ENCODE data around the gene AP4M1.
"Not testable (repeated sequence)": the region's sequence is repeated elsewhere in the genome, so short reads cannot be mapped to it uniquely, and the experiment has no call there.

Gene AP4M1

GRCh38 chr7:100141555-100141949 is 40.1 kb downstream of the AP4M1 start:
- H3K4me1 ChIP-seq (ENCODE audit: insufficient read depth, low read length) = no peaks in the 10 kb centered on the region
- H3K36me3 ChIP-seq (ENCODE audit: insufficient read depth, low read length) = no peaks in the 10 kb centered on the region
- WGBS = 90% methylated on average over 3 of the region's 3 CpGs
- H3K9ac ChIP-seq (ENCODE audit: low read depth, low read length) = no peak overlapping the region
- H3K27ac ChIP-seq (ENCODE audit: low read depth, low read length) = no peak overlapping the region
- no peaks in the 10 kb centered on the region for H3K9me3 ChIP-seq (ENCODE audit: insufficient read depth, low read depth, low read length)
- no peak overlapping the region for H3K4me3 ChIP-seq (ENCODE audit: low read length)
- no peaks in the 10 kb centered on the region for H3K27me3 ChIP-seq (ENCODE audit: insufficient read depth, low read length)

GRCh38 chr7:100142461-100142860 is 41.0 kb downstream of the AP4M1 start:
- H3K4me1 ChIP-seq (ENCODE audit: insufficient read depth, low read length) = no peaks in the 10 kb centered on the region

GRCh38 chr7:100146350-100146749 is 44.9 kb downstream of the AP4M1 start:
- H3K27me3 ChIP-seq (ENCODE audit: insufficient read depth, low read length); H3K4me3 ChIP-seq (ENCODE audit: low read length); H3K4me1 ChIP-seq (ENCODE audit: insufficient read depth, low read length); H3K36me3 ChIP-seq (ENCODE audit: insufficient read depth, low read length); H3K27ac ChIP-seq (ENCODE audit: low read depth, low read length); H3K9ac ChIP-seq (ENCODE audit: low read depth, low read length); H3K9me3 ChIP-seq (ENCODE audit: insufficient read depth, low read depth, low read length): not testable (repeated sequence)
- WGBS = 97% methylated on average over 4 of the region's 4 CpGs

More at GRCh38 chr7:100142461-100142860, 41.0 kb downstream of the AP4M1 start:
- Histone ChIP-seq H3K27me3 (ENCODE audit: insufficient read depth, low read length) (no peaks in the 10 kb centered on the region), H3K9ac (ENCODE audit: low read depth, low read length) (no peak overlapping the region), H3K27ac (ENCODE audit: low read depth, low read length) (no peak overlapping the region), H3K36me3 (ENCODE audit: insufficient read depth, low read length) (no peaks in the 10 kb centered on the region), H3K4me3 (ENCODE audit: low read length) (no peak overlapping the region), H3K9me3 (ENCODE audit: insufficient read depth, low read depth, low read length) (no peaks in the 10 kb centered on the region)
- 88% methylated on average over 3 of the region's 3 CpGs for WGBS

GRCh38 chr7:100147278-100147677 is 45.8 kb downstream of the AP4M1 start:
- Histone ChIP-seq H3K9me3 (ENCODE audit: insufficient read depth, low read depth, low read length) (no peaks in the 10 kb centered on the region), H3K4me3 (ENCODE audit: low read length) (no peak overlapping the region), H3K9ac (ENCODE audit: low read depth, low read length) (no peak overlapping the region), H3K27me3 (ENCODE audit: insufficient read depth, low read length) (no peaks in the 10 kb centered on the region), H3K4me1 (ENCODE audit: insufficient read depth, low read length) (peaks cover 4% of the 10 kb centered on the region; the same call in 1 of the 2 replicates), H3K36me3 (ENCODE audit: insufficient read depth, low read length) (peaks cover 8% of the 10 kb centered on the region; the same call in 1 of the 2 replicates), H3K27ac (ENCODE audit: low read depth, low read length) (no peak overlapping the region)
- 95% methylated on average over 2 of the region's 2 CpGs for WGBS

GRCh38 chr7:100148225-100148558 is 46.7 kb downstream of the AP4M1 start:
- Histone ChIP-seq H3K9me3 (ENCODE audit: insufficient read depth, low read depth, low read length) (no peaks in the 10 kb centered on the region), H3K27ac (ENCODE audit: low read depth, low read length) (no peak overlapping the region), H3K9ac (ENCODE audit: low read depth, low read length) (0 out of 2 replicates have a peak overlapping the region, but pooled peaks have one; percentile 12), H3K4me3 (ENCODE audit: low read length) (peak overlapping the region; percentile 34), H3K4me1 (ENCODE audit: insufficient read depth, low read length) (peaks cover 4% of the 10 kb centered on the region; the same call in 1 of the 2 replicates), H3K36me3 (ENCODE audit: insufficient read depth, low read length) (peaks cover 17% of the 10 kb centered on the region), H3K27me3 (ENCODE audit: insufficient read depth, low read length) (no peaks in the 10 kb centered on the region)
- 72% methylated on average over 14 of the region's 14 CpGs for WGBS

- Histone ChIP-seq H3K9ac (ENCODE audit: low read depth, low read length) (peak within 1 kb of the TSS; percentile 82), H3K4me3 (ENCODE audit: low read length) (peak within 1 kb of the TSS; percentile 79), H3K4me1 (ENCODE audit: insufficient read depth, low read length) (peaks cover 4% of the 10 kb centered on the region; the same call in 1 of the 2 replicates), H3K27me3 (ENCODE audit: insufficient read depth, low read length) (no peaks in the 10 kb centered on the region), H3K27ac (ENCODE audit: low read depth, low read length) (peak within 1 kb of the TSS; percentile 64), H3K36me3 (ENCODE audit: insufficient read depth, low read length) (peaks cover 22% of the 10 kb centered on the region), H3K9me3 (ENCODE audit: insufficient read depth, low read depth, low read length) (no peaks in the 10 kb centered on the region)
- WGBS = under 1% methylated on average over 44 of the region's 46 CpGs
Measured at GRCh38 chr7:100148559-100149328, 47.3 kb downstream of the AP4M1 start, which contains the start of gene LAMTOR4. TSS of gene LAMTOR4 (plus strand) at chr7:100148918. CDS start at chr7:100148973, 55 bp downstream.

- Histone ChIP-seq H3K9me3 (ENCODE audit: insufficient read depth, low read depth, low read length) (no peaks in the 10 kb centered on the region), H3K9ac (ENCODE audit: low read depth, low read length) (no peak overlapping the region), H3K27ac (ENCODE audit: low read depth, low read length) (no peak overlapping the region), H3K27me3 (ENCODE audit: insufficient read depth, low read length) (no peaks in the 10 kb centered on the region), H3K36me3 (ENCODE audit: insufficient read depth, low read length) (peaks cover 56% of the 10 kb centered on the region), H3K4me1 (ENCODE audit: insufficient read depth, low read length) (peaks cover 9% of the 10 kb centered on the region), H3K4me3 (ENCODE audit: low read length) (no peak overlapping the region)
Measured at GRCh38 chr7:100152404-100152803, 51.0 kb downstream of the AP4M1 start.

GRCh38 chr7:100152937-100153666 is 51.7 kb downstream of the AP4M1 start:
- Histone ChIP-seq H3K4me1 (ENCODE audit: insufficient read depth, low read length) (peaks cover 13% of the 10 kb centered on the region), H3K9me3 (ENCODE audit: insufficient read depth, low read depth, low read length) (no peaks in the 10 kb centered on the region), H3K36me3 (ENCODE audit: insufficient read depth, low read length) (peaks cover 56% of the 10 kb centered on the region), H3K27ac (ENCODE audit: low read depth, low read length) (no peak overlapping the region), H3K27me3 (ENCODE audit: insufficient read depth, low read length) (no peaks in the 10 kb centered on the region), H3K4me3 (ENCODE audit: low read length) (no peak overlapping the region), H3K9ac (ENCODE audit: low read depth, low read length) (no peak overlapping the region)
- 93% methylated on average over 17 of the region's 18 CpGs for WGBS

- H3K4me1 ChIP-seq (ENCODE audit: insufficient read depth, low read length) = peaks cover 13% of the 10 kb centered on the region
- peaks cover 56% of the 10 kb centered on the region for H3K36me3 ChIP-seq (ENCODE audit: insufficient read depth, low read length)
- 89% methylated on average over 14 of the region's 16 CpGs for WGBS
- no peaks in the 10 kb centered on the region for H3K27me3 ChIP-seq (ENCODE audit: insufficient read depth, low read length)
- no peaks in the 10 kb centered on the region for H3K9me3 ChIP-seq (ENCODE audit: insufficient read depth, low read depth, low read length)
- no peak overlapping the region for H3K4me3 ChIP-seq (ENCODE audit: low read length)
- no peak overlapping the region for H3K27ac ChIP-seq (ENCODE audit: low read depth, low read length)
- H3K9ac ChIP-seq (ENCODE audit: low read depth, low read length) = no peak overlapping the region
Measured at GRCh38 chr7:100153708-100154535, 52.5 kb downstream of the AP4M1 start.

- Histone ChIP-seq H3K4me3 (ENCODE audit: low read length) (no peak overlapping the region), H3K36me3 (ENCODE audit: insufficient read depth, low read length) (peaks cover 56% of the 10 kb centered on the region), H3K9ac (ENCODE audit: low read depth, low read length) (no peak overlapping the region), H3K27ac (ENCODE audit: low read depth, low read length) (no peak overlapping the region), H3K4me1 (ENCODE audit: insufficient read depth, low read length) (peaks cover 15% of the 10 kb centered on the region), H3K9me3 (ENCODE audit: insufficient read depth, low read depth, low read length) (no peaks in the 10 kb centered on the region), H3K27me3 (ENCODE audit: insufficient read depth, low read length) (no peaks in the 10 kb centered on the region)
- 83% methylated on average over 30 of the region's 30 CpGs for WGBS
Measured at GRCh38 chr7:100154651-100155491, 53.4 kb downstream of the AP4M1 start.
